A204.1 (cell line): Measurements from ENCODE around the gene EHBP1.

Experiments
- FAIRE-seq: peaks from 2 replicates; lab custom pipeline; 2012; peaks lifted over from hg19 to GRCh38; lab: Jason Lieb, UNC

Gene EHBP1

GRCh38 chr2:62884514-62884913, 179.0 kb downstream of the EHBP1 start:
- FAIRE-seq: no peak

GRCh38 chr2:62894966-62895631, 189.6 kb downstream of the EHBP1 start:
- no peak for FAIRE-seq

GRCh38 chr2:62895632-62896009, 190.1 kb downstream of the EHBP1 start:
- no peak for FAIRE-seq

GRCh38 chr2:62897187-62897827, 191.8 kb downstream of the EHBP1 start:
- FAIRE-seq: no peak

GRCh38 chr2:62904344-62904743, 198.8 kb downstream of the EHBP1 start:
- FAIRE-seq: no peak

- peak; percentile 34 for FAIRE-seq
Observed at GRCh38 chr2:62908145-62908544, 202.6 kb downstream of the EHBP1 start.

GRCh38 chr2:62913311-62913710, 207.8 kb downstream of the EHBP1 start:
- FAIRE-seq: no peak

GRCh38 chr2:62919041-62919440, 213.5 kb downstream of the EHBP1 start:
- FAIRE-seq: no peak

- FAIRE-seq: no peak
Observed at GRCh38 chr2:62920070-62920469, 214.6 kb downstream of the EHBP1 start.

- no peak for FAIRE-seq
Observed at GRCh38 chr2:62923242-62923641, 217.7 kb downstream of the EHBP1 start.

- no peak for FAIRE-seq
Observed at GRCh38 chr2:62923881-62924280, 218.4 kb downstream of the EHBP1 start.

GRCh38 chr2:62928015-62928414, 222.5 kb downstream of the EHBP1 start:
- no peak for FAIRE-seq

- FAIRE-seq: no peak
Observed at GRCh38 chr2:62931536-62931935, 226.0 kb downstream of the EHBP1 start.

- FAIRE-seq: no peak
Observed at GRCh38 chr2:62933398-62933917, 227.9 kb downstream of the EHBP1 start.

GRCh38 chr2:62934517-62934916, 229.0 kb downstream of the EHBP1 start:
- FAIRE-seq: no peak

- FAIRE-seq: no peak
Observed at GRCh38 chr2:62938126-62938525, 232.6 kb downstream of the EHBP1 start.

- FAIRE-seq: no peak
Observed at GRCh38 chr2:62939735-62940491, 234.4 kb downstream of the EHBP1 start.

GRCh38 chr2:62940697-62941096, 235.2 kb downstream of the EHBP1 start:
- no peak for FAIRE-seq

- no peak for FAIRE-seq
Observed at GRCh38 chr2:62941413-62941812, 235.9 kb downstream of the EHBP1 start.

- no peak for FAIRE-seq
Observed at GRCh38 chr2:62944362-62944761, 238.8 kb downstream of the EHBP1 start.

- no peak for FAIRE-seq
Observed at GRCh38 chr2:62947403-62947802, 241.9 kb downstream of the EHBP1 start.

GRCh38 chr2:62956651-62957050, 251.1 kb downstream of the EHBP1 start:
- FAIRE-seq: no peak

GRCh38 chr2:62958206-62958605, 252.7 kb downstream of the EHBP1 start:
- no peak for FAIRE-seq
